ENCODE data around the gene HOMER2. TPM values are rescaled to one million over a fixed set of nuclear protein-coding genes. Genes with fewer than 3 reads are reported as not detected.

HOMER2 gene
- total RNA-seq, 1 donor from 2014 or later, result 22.0 TPM

- intact Hi-C loops (cut with DNase I), result no loop called here
- H3K27ac ChIP-seq, result no peak overlapping the region
- H3K4me1 ChIP-seq, result no peaks in the 10 kb centered on the region
- no peaks in the 10 kb centered on the region for H3K27me3 ChIP-seq
- no peak for DNase-seq (ENCODE audit: low spot score in 2 of 2)
- H3K36me3 ChIP-seq, result no peaks in the 10 kb centered on the region
- H3K4me3 ChIP-seq, result no peak overlapping the region
- H3K9me3 ChIP-seq, result no peaks in the 10 kb centered on the region
- TF ChIP-seq CTCF (IDR thresholded peaks at IDR 0.05), result no peak
These were observed 6.1 kb upstream of the HOMER2 start for GRCh38 chr15:82958638-82959037.

DNA sequence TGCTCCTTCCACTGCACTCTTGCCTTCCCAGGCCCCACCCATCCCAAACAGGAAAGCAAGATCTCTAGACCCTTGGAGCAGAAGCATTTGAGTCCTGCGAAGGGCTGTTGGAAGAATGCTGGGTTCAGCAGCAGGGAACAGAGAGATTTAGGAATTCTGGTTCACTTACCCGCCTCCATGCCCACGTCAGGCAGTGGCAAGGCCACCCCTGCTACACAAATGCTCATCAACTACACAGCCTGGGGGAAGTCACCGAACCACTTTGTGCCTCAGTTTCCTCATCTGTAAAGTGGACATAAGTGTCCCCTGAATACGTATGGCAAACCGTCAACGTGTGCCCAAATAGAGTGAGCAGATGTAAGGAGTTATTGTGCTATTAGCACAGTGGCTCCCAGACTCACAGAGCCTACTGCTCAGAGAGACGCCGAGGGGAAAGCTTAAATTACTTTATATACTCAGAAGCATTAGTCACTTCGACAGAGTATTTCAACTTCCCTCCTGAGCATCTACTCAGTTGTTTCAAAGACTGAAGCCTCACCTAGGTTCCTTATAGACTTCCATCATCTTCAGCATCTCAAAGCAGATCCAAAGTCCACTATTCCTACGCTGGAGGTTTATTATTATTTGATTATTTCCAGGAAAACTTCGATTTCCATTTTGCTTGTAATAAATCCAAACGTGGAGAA is 905 bp downstream of the HOMER2 start:
- Histone ChIP-seq H3K4me3 (peak overlapping the region; percentile 64 to 68), H3K4me1 (peaks cover 0 to 3% of the 10 kb centered on the region in 2 donors), H3K27ac (no peak overlapping the region), H3K9me3 (no peaks in the 10 kb centered on the region), H3K36me3 (no peaks in the 10 kb centered on the region), H3K27me3 (no peaks in the 10 kb centered on the region)
- no peak for TF ChIP-seq CTCF (IDR thresholded peaks at IDR 0.05)
- intact Hi-C loops (cut with DNase I), result no loop called here
- no peak for DNase-seq (ENCODE audit: low spot score in 2 of 2)

- TF ChIP-seq CTCF (IDR thresholded peaks at IDR 0.05), result no peak
- Histone ChIP-seq H3K4me3 (no peak overlapping the region), H3K9me3 (no peaks in the 10 kb centered on the region), H3K4me1 (peaks cover 0 to 3% of the 10 kb centered on the region in 2 donors), H3K27me3 (no peaks in the 10 kb centered on the region), H3K27ac (no peak overlapping the region), H3K36me3 (no peaks in the 10 kb centered on the region)
- DNase-seq (ENCODE audit: low spot score in 2 of 2), result no peak
- intact Hi-C loops (cut with DNase I), result no loop called here
These were observed 1.7 kb downstream of the HOMER2 start for GRCh38 chr15:82950746-82951370.

GRCh38 chr15:82950295-82950694 is 2.2 kb downstream of the HOMER2 start:
- no peak for DNase-seq (ENCODE audit: low spot score in 2 of 2)
- TF ChIP-seq CTCF (IDR thresholded peaks at IDR 0.05), result no peak
- intact Hi-C loops (cut with DNase I), result no loop called here
- no peaks in the 10 kb centered on the region for H3K27me3 ChIP-seq
- no peaks in the 10 kb centered on the region for H3K9me3 ChIP-seq
- no peak overlapping the region for H3K4me3 ChIP-seq
- H3K27ac ChIP-seq, result no peak overlapping the region
- peaks cover 0 to 3% of the 10 kb centered on the region in 2 donors for H3K4me1 ChIP-seq
- no peaks in the 10 kb centered on the region for H3K36me3 ChIP-seq

- Histone ChIP-seq H3K4me1 (no peaks in the 10 kb centered on the region), H3K4me3 (no peak overlapping the region), H3K27me3 (no peaks in the 10 kb centered on the region), H3K36me3 (no peaks in the 10 kb centered on the region), H3K9me3 (no peaks in the 10 kb centered on the region), H3K27ac (no peak overlapping the region)
- TF ChIP-seq CTCF (IDR thresholded peaks at IDR 0.05), result no peak
- DNase-seq (ENCODE audit: low spot score in 2 of 2), result no peak
- intact Hi-C loops (cut with DNase I), result no loop called here
These were observed 6.3 kb downstream of the HOMER2 start for GRCh38 chr15:82946155-82946701.
